K562 (cell line): ENCODE measurements around the gene SDR42E2. TPM values are rescaled to one million over a fixed set of nuclear protein-coding genes. Genes with fewer than 3 reads are reported as not detected.

Experiments
- BHLHE40 ChIP-seq: IDR thresholded peaks from 2 replicates; pipeline ENCODE4 v1.6.1; 2011; ENCODE audit warnings: low read length, improper control_type of control experiment
- C11orf30 ChIP-seq: fragments of 450-650 bp; IDR thresholded peaks from 2 replicates; pipeline ENCODE4 v1.6.1; 2016; ENCODE audit warnings: low read depth, mild to moderate bottlenecking
- FOXK2 ChIP-seq, 2 experiments: fragments of 450-650 bp; IDR thresholded peaks in 1 of 2; conservative IDR thresholded peaks in 1 of 2; 2 replicates each; pipeline ENCODE4 v1.6.1; 2016; ENCODE audit warnings: low read depth in 2 of 2, mild to moderate bottlenecking in 1 of 2
- KLF16 ChIP-seq: IDR thresholded peaks from 2 replicates; pipeline ENCODE4 v1.6.1; 2016; ENCODE audit warnings: antibody characterized with exemption
- NCOA2 ChIP-seq, 2 experiments: fragments of 450-650 bp; IDR thresholded peaks; 2 replicates each; pipeline ENCODE4 v1.6.1; 2018; ENCODE audit warnings: mild to moderate bottlenecking in 2 of 2, moderate library complexity in 1 of 2; ENCODE audit not compliant: partially characterized antibody in 2 of 2
- TCFL5 ChIP-seq: fragments of 250-450 bp; sonication (Bioruptor Pico); conservative IDR thresholded peaks from 2 replicates; pipeline ENCODE4 v1.6.1; 2021; ENCODE audit warnings: mild to moderate bottlenecking, moderate library complexity, matching md5 sums
- TEAD4 ChIP-seq, 2 experiments: sonication (generic) in 1 of 2; formaldehyde crosslinking in 1 of 2; IDR thresholded peaks; 2 replicates each; pipeline versions ENCODE4 v1.6.1 to v1.8.0; 2012 to 2022; ENCODE audit warnings: borderline replicate concordance in 1 of 2, inconsistent platforms in 1 of 2, low read length in 1 of 2, mild to moderate bottlenecking in 1 of 2, missing genetic modification reagents in 1 of 2
- ZNF121 ChIP-seq: sonication (generic); formaldehyde crosslinking; conservative IDR thresholded peaks from 2 replicates; pipeline ENCODE4 v1.8.0; 2022; ENCODE audit warnings: missing genetic modification reagents
- ZNF354B ChIP-seq: fragments of 250-450 bp; sonication (Bioruptor Pico); IDR thresholded peaks from 2 replicates; pipeline ENCODE4 v1.4.0; 2020
- ZNF76 ChIP-seq: fragments of 250-450 bp; sonication (Bioruptor Pico); IDR thresholded peaks from 2 replicates; pipeline ENCODE4 v1.4.0; 2020; ENCODE audit warnings: mild to moderate bottlenecking, moderate library complexity, borderline replicate concordance
- polyA plus RNA-seq, 8 experiments: library from polyadenylated mRNA; depleted of rRNA in 4 of 8; stranded (reverse) in 5 of 8; unstranded in 3 of 8; fragments of >200 nt; fragmentation: Nextera tagmentation in 2 of 8; fragmentation: Illumina TruSeq in 1 of 8; extraction: Ambion mirVana in 2 of 8; extraction: Trizol in 1 of 8; gene quantifications; 2 replicates each; pipeline versions ENCODE4 v1.2.1 to v1.2.3, GENCODE V29; 2011 to 2014; ENCODE audit warnings: inconsistent platforms in 1 of 8, missing spikeins in 1 of 8
- total RNA-seq, 7 experiments: library from RNA; depleted of rRNA in 6 of 7; stranded (reverse); fragments of >200 nt in 6 of 7; fragmentation: Illumina TruSeq in 2 of 7; extraction: Trizol in 2 of 7; gene quantifications; 2 replicates each; pipeline versions ENCODE4 v1.2.1 to v1.2.3, GENCODE V29; 2011 to 2021; ENCODE audit warnings: low replicate concordance in 1 of 7
- TF ChIP-seq, protein P1 (sequence below): fragments of 450-650 bp; IDR thresholded peaks from 2 replicates; pipeline ENCODE4 v1.6.1; 2016; ENCODE audit warnings: missing biosample characterization, missing genetic modification characterization
- TF ChIP-seq, protein P2 (sequence below): fragments of 200-800 bp; sonication (Bioruptor generic); IDR thresholded peaks from 2 replicates; pipeline ENCODE4 v1.6.1; 2017; ENCODE audit warnings: missing genetic modification characterization, missing compliant biosample characterization
- TF ChIP-seq, protein P3 (sequence below): fragments of 450-650 bp; IDR thresholded peaks from 2 replicates; pipeline ENCODE4 v1.6.1; 2016; ENCODE audit warnings: antibody characterized with exemption
- TF ChIP-seq, protein P4 (sequence below), 2 experiments: IDR thresholded peaks; 2 replicates each; pipeline ENCODE4 v1.6.1; 2011; ENCODE audit warnings: borderline replicate concordance in 1 of 2, control low read depth in 1 of 2, low read depth in 1 of 2, low read length in 1 of 2, mild to moderate bottlenecking in 1 of 2, mixed read lengths in 1 of 2, moderate library complexity in 1 of 2; ENCODE audit not compliant: insufficient read depth in 1 of 2, insufficient read length in 1 of 2, poor library complexity in 1 of 2, severe bottlenecking in 1 of 2; ENCODE audit errors: extremely low read depth in 1 of 2

The SDR42E2 gene
- total and polyA plus RNA-seq, 9 of the 15 experiments (the other 6 are each of a cell fraction or from before 2014, with no cell fraction given), result 0.03 to 0.07 (median 0.04) TPM; not detected in 4

DNA sequence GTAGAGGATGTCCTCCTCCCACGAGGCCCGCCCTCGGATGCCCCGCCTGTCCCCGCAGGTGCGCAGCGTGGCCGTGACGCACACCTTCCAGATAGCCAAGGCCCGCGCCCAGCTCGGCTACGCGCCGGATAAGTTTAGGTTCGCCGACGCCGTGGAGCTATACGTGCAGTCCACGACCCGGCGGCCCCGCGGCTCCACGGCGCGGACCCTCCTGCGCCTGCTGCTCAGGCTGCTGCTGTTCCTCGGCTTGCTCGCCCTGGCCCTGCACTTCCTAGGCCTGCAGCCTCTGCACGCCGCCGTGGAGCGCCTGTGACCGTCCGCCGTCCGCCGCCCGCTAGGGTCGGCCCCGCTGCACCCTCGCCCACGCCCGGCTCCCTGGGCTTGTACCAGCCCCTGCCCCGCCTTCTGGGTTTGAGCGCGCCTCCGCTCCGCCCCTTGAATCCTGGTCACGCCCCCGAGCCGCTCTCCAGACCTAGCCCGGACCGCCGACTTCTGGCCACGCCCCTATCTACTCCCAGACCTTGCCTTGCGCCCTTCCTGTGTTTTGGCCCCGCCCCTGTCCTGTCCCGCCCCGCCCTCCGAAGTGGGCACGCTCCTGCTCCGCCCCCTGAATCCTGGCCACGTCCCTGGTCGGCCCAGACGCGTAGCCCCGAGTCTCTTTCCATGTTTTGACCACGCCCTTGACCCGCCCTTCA is 27.9 kb downstream of the SDR42E2 start (continued):
- TF ChIP-seq, protein P1, sequence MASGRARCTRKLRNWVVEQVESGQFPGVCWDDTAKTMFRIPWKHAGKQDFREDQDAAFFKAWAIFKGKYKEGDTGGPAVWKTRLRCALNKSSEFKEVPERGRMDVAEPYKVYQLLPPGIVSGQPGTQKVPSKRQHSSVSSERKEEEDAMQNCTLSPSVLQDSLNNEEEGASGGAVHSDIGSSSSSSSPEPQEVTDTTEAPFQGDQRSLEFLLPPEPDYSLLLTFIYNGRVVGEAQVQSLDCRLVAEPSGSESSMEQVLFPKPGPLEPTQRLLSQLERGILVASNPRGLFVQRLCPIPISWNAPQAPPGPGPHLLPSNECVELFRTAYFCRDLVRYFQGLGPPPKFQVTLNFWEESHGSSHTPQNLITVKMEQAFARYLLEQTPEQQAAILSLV (tag), result no peak
- TF ChIP-seq KLF16, result no peak
- TF ChIP-seq ZNF76 (CRISPR knock-in tag), result no peak
- TF ChIP-seq FOXK2 (conservative IDR thresholded peaks at IDR 0.05 in 1 of 2, IDR thresholded peaks at IDR 0.05 in 1 of 2; ENCODE audit: low read depth in 2 of 2), result peak in 1 of 2 experiments; percentile 56; a peak in 3 of 4 replicates
- no peak for TF ChIP-seq TCFL5 (CRISPR knock-in tag)
- no peak for TF ChIP-seq TEAD4 (IDR thresholded peaks at IDR 0.05; ENCODE audit: low read length)
- TF ChIP-seq TEAD4 (CRISPR knock-in tag; IDR thresholded peaks at IDR 0.05; ENCODE audit: borderline replicate concordance), result no peak
- TF ChIP-seq BHLHE40, result no peak; the same call in 1 of the 2 replicates
- TF ChIP-seq, protein P2, sequence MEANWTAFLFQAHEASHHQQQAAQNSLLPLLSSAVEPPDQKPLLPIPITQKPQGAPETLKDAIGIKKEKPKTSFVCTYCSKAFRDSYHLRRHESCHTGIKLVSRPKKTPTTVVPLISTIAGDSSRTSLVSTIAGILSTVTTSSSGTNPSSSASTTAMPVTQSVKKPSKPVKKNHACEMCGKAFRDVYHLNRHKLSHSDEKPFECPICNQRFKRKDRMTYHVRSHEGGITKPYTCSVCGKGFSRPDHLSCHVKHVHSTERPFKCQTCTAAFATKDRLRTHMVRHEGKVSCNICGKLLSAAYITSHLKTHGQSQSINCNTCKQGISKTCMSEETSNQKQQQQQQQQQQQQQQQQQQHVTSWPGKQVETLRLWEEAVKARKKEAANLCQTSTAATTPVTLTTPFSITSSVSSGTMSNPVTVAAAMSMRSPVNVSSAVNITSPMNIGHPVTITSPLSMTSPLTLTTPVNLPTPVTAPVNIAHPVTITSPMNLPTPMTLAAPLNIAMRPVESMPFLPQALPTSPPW (CRISPR knock-in tag), result no peak
- TF ChIP-seq, protein P3, sequence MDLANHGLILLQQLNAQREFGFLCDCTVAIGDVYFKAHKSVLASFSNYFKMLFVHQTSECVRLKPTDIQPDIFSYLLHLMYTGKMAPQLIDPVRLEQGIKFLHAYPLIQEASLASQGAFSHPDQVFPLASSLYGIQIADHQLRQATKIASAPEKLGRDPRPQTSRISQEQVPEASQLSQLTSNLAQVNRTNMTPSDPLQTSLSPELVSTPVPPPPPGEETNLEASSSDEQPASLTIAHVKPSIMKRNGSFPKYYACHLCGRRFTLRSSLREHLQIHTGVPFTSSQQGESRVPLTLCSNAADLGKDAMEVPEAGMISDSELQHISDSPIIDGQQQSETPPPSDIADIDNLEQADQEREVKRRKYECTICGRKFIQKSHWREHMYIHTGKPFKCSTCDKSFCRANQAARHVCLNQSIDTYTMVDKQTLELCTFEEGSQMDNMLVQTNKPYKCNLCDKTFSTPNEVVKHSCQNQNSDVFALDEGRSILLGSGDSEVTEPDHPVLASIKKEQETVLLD, result no peak
- no peak for TF ChIP-seq ZNF121 (CRISPR knock-in tag)
- TF ChIP-seq C11orf30, result no peak
- TF ChIP-seq, protein P4, sequence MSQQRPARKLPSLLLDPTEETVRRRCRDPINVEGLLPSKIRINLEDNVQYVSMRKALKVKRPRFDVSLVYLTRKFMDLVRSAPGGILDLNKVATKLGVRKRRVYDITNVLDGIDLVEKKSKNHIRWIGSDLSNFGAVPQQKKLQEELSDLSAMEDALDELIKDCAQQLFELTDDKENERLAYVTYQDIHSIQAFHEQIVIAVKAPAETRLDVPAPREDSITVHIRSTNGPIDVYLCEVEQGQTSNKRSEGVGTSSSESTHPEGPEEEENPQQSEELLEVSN (IDR thresholded peaks at IDR 0.05; ENCODE audit: borderline replicate concordance in 1 of 2, extremely low read depth in 1 of 2, insufficient read depth in 1 of 2, insufficient read length in 1 of 2, low read depth in 1 of 2, low read length in 1 of 2, poor library complexity in 1 of 2, severe bottlenecking in 1 of 2), result peak in 1 of 2 experiments; percentile 47
- TF ChIP-seq ZNF354B, result no peak
- no peak for TF ChIP-seq NCOA2 (IDR thresholded peaks at IDR 0.05; ENCODE audit: partially characterized antibody in 2 of 2)
